KMS-11 (cell line): ENCODE measurements around the gene MRPL38.

Experiments
- H2AFZ ChIP-seq: fragments of 200-600 bp; sonication (generic); 2 replicates; pipeline ENCODE4 v1.6.1; 2016; ENCODE audit warnings: antibody characterized with exemption, mixed run types, low read depth
- H3K27ac ChIP-seq: fragments of 200-600 bp; sonication (generic); 2 replicates; pipeline ENCODE4 v1.6.1; 2016; ENCODE audit warnings: mild to moderate bottlenecking, mixed run types
- H3K27me3 ChIP-seq: fragments of 200-600 bp; sonication (generic); 2 replicates; pipeline ENCODE4 v1.6.1; 2017; ENCODE audit warnings: mild to moderate bottlenecking, low read depth, mixed run types, moderate library complexity; ENCODE audit not compliant: insufficient read depth
- H3K36me3 ChIP-seq: fragments of 200-600 bp; sonication (generic); 2 replicates; pipeline ENCODE4 v1.6.1; 2017; ENCODE audit warnings: mild to moderate bottlenecking, mixed run types; ENCODE audit not compliant: insufficient read depth
- H3K4me1 ChIP-seq: fragments of 200-600 bp; sonication (generic); 2 replicates; pipeline ENCODE4 v1.6.1; 2016; ENCODE audit warnings: mild to moderate bottlenecking, low read depth, mixed run types; ENCODE audit not compliant: poor library complexity, severe bottlenecking
- H3K4me2 ChIP-seq: fragments of 200-600 bp; sonication (generic); 2 replicates; pipeline ENCODE4 v1.7.0; 2016; ENCODE audit warnings: mild to moderate bottlenecking, mixed run types
- H3K4me3 ChIP-seq: fragments of 200-600 bp; sonication (generic); IDR thresholded peaks from 2 replicates; pipeline ENCODE4 v1.6.1; 2017; ENCODE audit warnings: low read depth, low read length, mixed read lengths; ENCODE audit not compliant: insufficient read depth
- H3K79me2 ChIP-seq: fragments of 200-600 bp; sonication (generic); 2 replicates; pipeline ENCODE4 v1.6.1; 2016; ENCODE audit warnings: low read depth, mixed run types; ENCODE audit not compliant: insufficient read depth
- H3K9ac ChIP-seq: fragments of 200-600 bp; sonication (generic); 2 replicates; pipeline ENCODE4 v1.6.1; 2016; ENCODE audit warnings: mild to moderate bottlenecking, mixed run types
- H4K20me1 ChIP-seq: fragments of 200-600 bp; sonication (generic); 2 replicates; pipeline ENCODE4 v1.6.1; 2016; ENCODE audit warnings: mild to moderate bottlenecking, mixed run types; ENCODE audit not compliant: insufficient read depth
- TF ChIP-seq, protein P1 (sequence below): fragments of 200-600 bp; sonication (generic); conservative IDR thresholded peaks from 2 replicates; pipeline ENCODE4 v1.6.1; 2017; ENCODE audit warnings: low read depth, mild to moderate bottlenecking, antibody characterized with exemption, low read length, moderate library complexity, mixed read lengths

The MRPL38 gene

DNA sequence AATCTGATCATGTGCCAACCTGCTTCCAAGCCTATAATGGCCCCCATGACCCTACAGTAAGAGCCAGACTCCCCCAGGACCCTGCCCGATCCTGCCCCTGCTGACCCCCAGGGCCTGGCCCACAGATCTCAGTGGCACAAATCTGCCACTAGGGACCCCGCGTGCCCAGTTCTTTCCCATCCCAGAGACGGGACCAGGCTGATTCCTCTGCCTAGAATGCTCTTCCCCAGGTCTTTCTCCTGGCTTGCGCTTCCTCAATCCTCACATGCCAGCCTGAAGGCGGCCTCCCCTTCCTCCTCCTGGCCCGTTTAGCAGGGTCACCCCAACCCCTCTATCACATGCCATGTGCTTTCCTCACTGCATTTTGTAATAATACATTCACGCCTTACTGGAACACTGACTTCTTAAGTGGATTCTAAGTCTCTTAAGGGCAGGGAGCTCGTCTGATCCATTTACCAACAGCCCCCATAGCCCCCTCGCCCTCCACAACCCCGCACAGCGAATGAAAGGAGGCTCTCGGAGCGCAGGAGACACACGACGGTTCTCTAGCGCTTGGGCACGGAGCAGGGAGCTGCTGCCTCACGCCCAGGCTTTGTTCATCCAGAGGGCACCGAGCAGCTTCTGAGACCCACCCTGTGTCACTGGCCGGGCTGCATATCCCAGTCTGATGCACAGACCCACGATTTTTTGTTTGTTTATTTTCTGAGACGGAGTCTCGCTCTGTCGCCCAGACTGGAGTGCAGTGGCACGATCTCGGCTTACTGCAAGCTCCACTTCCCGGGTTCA lies 9.1 kb downstream of the MRPL38 start:
- Histone ChIP-seq H3K36me3 (no peaks in the 10 kb centered on the region), H3K27ac (peak overlapping the region; percentile 82), H3K79me2 (peaks cover 28% of the 10 kb centered on the region), H2AFZ (peak overlapping the region; percentile 67), H3K9ac (peak overlapping the region; percentile 93), H3K4me1 (peaks cover 26% of the 10 kb centered on the region), H3K27me3 (no peaks in the 10 kb centered on the region), H4K20me1 (no peaks in the 10 kb centered on the region), H3K4me3 (peak overlapping the region; percentile 72), H3K4me2 (peak overlapping the region; percentile 86)
- TF ChIP-seq, protein P1, sequence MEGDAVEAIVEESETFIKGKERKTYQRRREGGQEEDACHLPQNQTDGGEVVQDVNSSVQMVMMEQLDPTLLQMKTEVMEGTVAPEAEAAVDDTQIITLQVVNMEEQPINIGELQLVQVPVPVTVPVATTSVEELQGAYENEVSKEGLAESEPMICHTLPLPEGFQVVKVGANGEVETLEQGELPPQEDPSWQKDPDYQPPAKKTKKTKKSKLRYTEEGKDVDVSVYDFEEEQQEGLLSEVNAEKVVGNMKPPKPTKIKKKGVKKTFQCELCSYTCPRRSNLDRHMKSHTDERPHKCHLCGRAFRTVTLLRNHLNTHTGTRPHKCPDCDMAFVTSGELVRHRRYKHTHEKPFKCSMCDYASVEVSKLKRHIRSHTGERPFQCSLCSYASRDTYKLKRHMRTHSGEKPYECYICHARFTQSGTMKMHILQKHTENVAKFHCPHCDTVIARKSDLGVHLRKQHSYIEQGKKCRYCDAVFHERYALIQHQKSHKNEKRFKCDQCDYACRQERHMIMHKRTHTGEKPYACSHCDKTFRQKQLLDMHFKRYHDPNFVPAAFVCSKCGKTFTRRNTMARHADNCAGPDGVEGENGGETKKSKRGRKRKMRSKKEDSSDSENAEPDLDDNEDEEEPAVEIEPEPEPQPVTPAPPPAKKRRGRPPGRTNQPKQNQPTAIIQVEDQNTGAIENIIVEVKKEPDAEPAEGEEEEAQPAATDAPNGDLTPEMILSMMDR, result no peak; the same call in 1 of the 2 replicates

DNA sequence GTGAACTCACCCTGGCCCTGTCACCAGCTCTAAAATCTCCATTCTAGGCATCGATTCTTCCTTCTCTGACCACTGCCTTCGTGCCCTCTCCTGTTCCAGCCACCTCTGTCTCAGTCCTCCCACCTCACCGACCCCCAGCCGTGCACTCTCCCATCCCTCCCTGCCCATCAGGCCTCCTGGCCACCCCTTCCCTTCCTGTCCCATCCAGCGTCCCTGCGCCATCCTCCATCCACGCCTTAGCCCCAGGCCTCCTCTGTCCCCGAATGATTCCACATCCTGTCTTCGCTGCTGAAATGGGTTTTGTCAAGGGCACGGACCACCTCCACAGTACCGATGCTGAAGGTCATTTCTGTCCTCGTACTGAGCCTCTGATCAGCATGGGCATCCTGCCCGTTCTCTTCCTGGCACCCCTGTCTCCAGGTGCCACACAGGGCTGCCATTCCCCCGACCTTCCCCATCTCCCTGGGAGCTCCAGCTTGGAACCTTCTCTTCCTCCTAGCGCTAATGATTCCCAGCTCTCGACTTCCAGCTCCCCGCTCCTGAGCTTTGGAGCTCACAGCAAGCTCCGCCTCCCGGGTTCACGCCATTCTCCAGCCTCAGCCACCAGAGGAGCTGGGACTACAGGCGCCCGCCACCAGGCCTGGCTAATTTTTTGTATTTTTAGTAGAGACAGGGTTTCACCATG lies 10.5 kb downstream of the MRPL38 start:
- H4K20me1 ChIP-seq, result no peaks in the 10 kb centered on the region
- no peaks in the 10 kb centered on the region for H3K27me3 ChIP-seq
- H3K4me2 ChIP-seq, result 0 out of 2 replicates have a peak overlapping the region, but pooled peaks have one; percentile 12
- H2AFZ ChIP-seq, result no peak overlapping the region
- H3K4me3 ChIP-seq, result no peak overlapping the region
- H3K9ac ChIP-seq, result no peak overlapping the region
- peaks cover 26% of the 10 kb centered on the region for H3K4me1 ChIP-seq
- TF ChIP-seq, protein P1, result no peak
- no peaks in the 10 kb centered on the region for H3K36me3 ChIP-seq
- H3K27ac ChIP-seq, result no peak overlapping the region
- H3K79me2 ChIP-seq, result peaks cover 28% of the 10 kb centered on the region

DNA sequence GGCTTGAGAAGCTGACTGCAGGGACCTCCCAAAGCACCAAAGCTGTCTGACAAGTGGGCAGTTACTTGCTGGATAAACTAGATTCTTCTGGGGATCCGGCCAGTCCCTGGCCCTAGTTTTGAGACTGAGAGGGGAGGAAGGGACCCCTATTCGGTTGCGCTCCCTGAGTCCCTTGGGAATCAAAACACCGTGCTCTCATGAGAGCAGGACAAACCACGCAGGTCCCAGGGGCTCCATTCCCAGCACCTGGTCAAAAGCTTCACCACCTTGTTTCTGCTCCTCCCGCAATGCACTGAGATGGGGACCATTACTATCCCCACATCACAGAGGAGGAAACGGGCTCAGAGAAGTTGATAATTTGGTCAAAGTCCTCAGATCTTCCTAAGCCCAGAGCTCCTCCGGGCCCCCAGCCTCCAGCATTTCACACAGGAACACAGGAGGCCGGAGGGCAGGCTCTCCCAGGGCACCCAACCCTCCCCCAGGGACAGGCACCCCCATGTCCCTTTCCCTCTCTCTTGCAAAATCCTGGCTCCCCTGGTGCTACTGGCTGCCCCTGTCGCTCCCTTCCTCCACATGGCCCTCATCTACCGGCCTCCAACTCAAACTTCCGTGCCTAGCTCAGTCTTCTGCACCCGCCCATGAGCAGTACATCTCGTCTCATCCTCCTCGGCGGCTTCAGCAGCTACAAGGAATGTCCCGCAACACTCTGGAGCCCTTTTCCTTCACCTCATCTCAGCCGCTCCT lies 11.2 kb downstream of the MRPL38 start:
- no peak overlapping the region for H3K4me2 ChIP-seq

GRCh38 chr17:75892556-75893224 lies 12.0 kb downstream of the MRPL38 start:
- TF ChIP-seq, protein P1, result no peak
- Histone ChIP-seq H3K4me1 (peaks cover 26% of the 10 kb centered on the region), H3K4me3 (no peak overlapping the region), H3K4me2 (no peak overlapping the region), H3K9ac (no peak overlapping the region), H3K27me3 (no peaks in the 10 kb centered on the region), H3K36me3 (no peaks in the 10 kb centered on the region), H3K27ac (no peak overlapping the region), H4K20me1 (no peaks in the 10 kb centered on the region), H2AFZ (no peak overlapping the region), H3K79me2 (peaks cover 28% of the 10 kb centered on the region)

More for the DNA sequence above, 11.2 kb downstream of the MRPL38 start:
- TF ChIP-seq, protein P1, result no peak
- no peaks in the 10 kb centered on the region for H3K27me3 ChIP-seq
- H3K4me3 ChIP-seq, result no peak overlapping the region
- peaks cover 26% of the 10 kb centered on the region for H3K4me1 ChIP-seq
- no peak overlapping the region for H2AFZ ChIP-seq
- no peaks in the 10 kb centered on the region for H4K20me1 ChIP-seq
- no peak overlapping the region for H3K9ac ChIP-seq
- H3K79me2 ChIP-seq, result peaks cover 28% of the 10 kb centered on the region
- no peak overlapping the region for H3K27ac ChIP-seq
- H3K36me3 ChIP-seq, result no peaks in the 10 kb centered on the region
